Hematopoietic multipotent progenitor cell (in vitro differentiated cells): ENCODE results near the gene DPH1. TPM values are rescaled to one million over a fixed set of nuclear protein-coding genes. Genes with fewer than 3 reads are reported as not detected.
A peak's percentile ranks its signal among the peaks of the same experiment; 100 is the strongest.

Experiments
- DNase-seq, 3 donors: peaks; one replicate each; pipeline ENCODE4 v3.0.0-alpha.2; 2011 to 2015; ENCODE audit warnings: low read depth in 2 of 3, low spot score in 2 of 3
- total RNA-seq: library from RNA; depleted of rRNA; stranded (reverse); fragments of >200 nt; gene quantifications from one replicate; pipeline ENCODE4 v1.2.3, GENCODE V29; 2012

DPH1 gene
- total RNA-seq, 1 donor: 89.7 TPM

DNA sequence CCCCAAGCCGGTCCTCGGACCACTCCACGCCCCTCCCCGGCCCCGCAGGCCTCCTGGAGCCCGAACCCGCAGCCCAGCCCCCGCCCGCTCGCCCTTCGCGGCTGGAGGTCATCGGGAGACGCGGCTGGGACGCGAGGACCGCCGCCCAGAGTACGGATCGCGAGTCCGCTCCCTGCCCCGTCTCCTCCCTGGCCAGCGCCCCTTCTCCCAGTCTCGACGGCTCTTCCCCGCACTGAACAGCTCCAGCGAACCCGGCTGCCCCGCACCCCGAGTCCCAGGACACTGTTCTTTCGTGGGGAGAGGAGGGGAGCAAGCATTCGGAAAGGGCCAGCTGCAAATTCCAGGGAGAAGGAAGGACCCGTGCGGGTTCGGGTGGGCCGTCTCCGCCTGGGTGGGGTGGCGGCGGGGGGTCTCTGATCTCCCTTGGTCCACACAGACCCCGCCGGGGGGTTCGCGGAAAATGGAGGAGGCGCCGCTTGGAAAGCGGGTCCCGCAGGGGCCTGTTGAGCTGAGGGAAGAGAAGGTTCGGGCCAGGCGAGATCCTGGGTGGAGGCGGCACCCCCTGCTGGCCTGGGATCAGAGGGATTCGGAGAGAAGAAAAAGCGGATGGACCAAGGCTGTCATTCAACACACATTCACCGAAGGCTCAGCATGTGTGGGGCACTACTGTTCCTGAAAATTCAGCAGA, 4.2 kb upstream of the DPH1 start:
- DNase-seq: peak in 2 of 3 donors; percentile 56 to 62

DNA sequence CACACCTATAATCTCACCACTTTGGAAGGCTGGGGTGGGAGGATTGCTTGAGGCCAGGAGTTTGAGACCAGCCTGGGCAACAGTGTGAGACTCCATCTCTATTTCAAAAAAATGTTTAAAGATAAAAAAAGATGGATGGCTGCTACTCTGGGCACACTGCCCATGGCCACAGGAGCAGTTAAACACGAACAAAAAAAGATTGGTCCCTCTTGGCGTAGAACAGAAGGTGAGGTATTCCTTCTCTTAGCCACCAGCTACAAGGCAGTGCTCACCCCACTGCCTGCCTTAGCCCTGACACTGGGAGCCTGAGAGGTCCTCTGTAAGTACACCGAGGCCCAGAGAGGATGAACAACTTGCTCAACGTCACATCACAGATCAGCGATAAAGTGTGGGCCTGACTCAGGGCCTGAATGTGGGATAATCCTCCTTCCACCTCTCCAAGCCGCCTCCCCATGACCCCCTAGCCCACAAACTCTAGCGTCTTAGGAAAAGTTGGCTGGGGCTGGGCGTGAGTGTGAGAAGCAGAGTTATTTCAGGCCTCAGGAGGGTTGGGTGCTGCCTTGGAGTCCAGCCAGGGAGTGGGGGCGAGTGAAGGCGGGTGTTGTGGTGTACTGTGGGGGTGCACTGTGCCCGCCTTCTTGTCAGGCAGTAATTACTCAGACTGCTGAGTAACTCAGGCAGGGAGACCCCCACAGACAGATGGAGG, 2.3 kb upstream of the DPH1 start:
- no peak for DNase-seq

GRCh38 chr17:2028234-2028614, 1.7 kb upstream of the DPH1 start:
- no peak for DNase-seq

DNA sequence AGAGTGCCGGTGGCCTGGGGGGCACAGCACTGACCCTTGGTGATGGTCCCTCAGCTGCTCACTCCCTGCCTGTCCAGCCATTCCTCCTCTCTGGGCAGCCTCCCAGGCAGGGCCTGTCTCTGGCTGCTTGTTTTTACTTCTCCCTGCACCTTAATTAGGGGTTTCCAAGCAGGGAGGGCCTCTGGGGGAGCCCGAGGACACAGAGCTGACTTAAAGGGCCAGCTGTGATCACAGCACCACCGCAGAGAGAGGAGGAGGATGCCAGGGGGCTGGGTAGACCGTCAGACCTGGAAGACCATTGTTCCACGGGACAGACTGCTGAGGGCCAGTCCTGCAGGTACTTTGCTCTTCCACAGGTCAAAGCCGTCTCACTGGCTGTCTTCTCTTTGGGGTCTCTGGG, 1.2 kb upstream of the DPH1 start:
- DNase-seq: peak in 1 of 3 donors; percentile 40

GRCh38 chr17:2030779-2031163, 818 bp downstream of the DPH1 start:
- DNase-seq: no peak

GRCh38 chr17:2033153-2033552, 3.2 kb downstream of the DPH1 start:
- no peak for DNase-seq

DNA sequence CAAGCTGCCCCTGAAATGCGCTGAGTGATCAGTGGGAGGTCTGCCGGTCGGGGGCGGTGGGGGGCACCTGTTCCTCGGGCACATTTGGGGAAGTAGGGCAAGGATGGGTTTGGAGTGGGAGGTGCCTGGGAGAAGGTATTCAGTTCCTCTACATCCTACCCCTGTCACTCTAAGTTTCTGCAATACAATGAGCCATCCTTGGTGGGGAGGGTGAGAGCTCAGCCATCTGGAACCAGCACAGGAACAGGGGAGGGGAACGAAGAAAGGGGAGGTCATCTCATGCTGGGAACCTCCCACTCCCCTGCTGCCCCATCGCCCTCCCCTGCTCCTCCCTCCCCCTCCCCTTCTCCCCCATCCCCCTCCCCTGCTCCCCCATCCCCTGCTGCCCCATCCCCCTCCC, 4.2 kb downstream of the DPH1 start:
- DNase-seq: no peak

GRCh38 chr17:2034806-2035540, 5.0 kb downstream of the DPH1 start:
- DNase-seq: no peak

DNA sequence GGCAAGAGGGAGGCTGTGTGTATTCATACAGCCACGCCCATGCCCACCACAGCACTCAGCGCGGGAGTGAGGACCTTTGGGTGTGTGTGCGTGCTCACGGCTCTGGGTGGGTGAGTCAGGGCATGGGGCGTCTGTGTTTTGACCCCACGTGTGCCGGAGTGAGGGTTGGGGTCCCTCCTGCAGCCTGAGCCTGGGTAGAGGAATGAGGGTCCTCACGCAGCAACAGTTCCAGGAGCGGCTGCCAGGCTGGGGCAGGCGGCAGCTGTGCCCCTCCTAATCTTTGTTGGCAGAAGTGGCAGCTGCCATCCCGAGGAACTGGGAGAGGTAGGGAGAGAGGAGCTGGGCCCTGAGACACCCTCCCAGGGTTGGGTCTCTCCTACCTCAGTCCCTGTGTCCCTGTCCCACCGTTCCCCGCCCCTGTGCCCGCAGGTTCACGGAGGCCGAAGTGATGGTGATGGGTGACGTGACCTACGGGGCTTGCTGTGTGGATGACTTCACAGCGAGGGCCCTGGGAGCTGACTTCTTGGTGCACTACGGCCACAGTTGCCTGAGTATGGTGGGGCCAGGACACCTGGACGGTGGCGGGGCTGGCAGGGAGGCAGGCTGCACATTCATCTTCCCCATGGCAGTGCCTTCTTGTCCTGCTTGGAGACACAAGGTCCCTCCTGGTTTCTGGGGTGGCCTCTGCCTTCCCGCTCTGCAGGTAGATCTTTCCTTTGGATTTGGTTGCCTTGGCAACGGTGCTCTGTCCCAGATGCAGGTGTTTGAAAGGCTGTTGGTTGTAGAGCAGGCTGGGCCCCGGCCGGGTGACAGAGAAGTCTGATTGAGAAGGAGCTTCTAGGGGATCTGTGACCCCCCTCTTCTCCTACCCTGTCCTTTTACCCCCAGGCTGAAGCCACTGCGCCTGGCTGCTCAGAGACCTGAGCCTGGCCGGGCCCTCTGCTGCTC, 5.9 kb downstream of the DPH1 start:
- DNase-seq: no peak

GRCh38 chr17:2037155-2037554, 7.2 kb downstream of the DPH1 start:
- DNase-seq: no peak

GRCh38 chr17:2040219-2040827, 10.4 kb downstream of the DPH1 start:
- no peak for DNase-seq

DNA sequence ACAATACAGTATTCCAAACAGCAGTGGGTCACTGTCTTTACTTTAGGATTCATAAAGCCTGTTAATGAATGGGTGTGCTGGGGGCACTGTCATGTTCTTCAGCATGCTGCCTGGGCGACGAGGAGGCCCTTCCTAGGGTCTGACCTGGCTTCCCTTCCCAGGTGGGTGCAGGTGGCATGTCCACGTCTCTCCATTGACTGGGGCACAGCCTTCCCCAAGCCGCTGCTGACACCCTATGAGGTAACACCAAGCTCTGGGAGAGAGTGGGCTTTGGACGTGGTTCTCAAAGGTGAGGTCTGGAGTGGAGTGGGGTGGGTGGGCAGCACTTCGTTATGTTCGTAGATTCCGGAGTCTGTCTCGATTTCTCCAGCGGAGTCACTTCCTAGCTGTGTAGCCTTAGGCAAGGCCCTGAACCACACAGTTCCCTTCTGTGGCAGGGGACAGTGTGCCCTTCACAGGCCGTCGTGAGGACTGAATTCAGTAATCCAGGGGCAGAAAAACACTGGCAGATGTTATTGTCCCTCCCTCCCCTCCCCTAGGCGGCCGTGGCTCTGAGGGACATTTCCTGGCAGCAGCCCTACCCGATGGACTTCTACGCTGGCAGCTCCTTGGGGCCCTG, 11.1 kb downstream of the DPH1 start:
- DNase-seq: no peak

GRCh38 chr17:2041561-2042389, 11.8 kb downstream of the DPH1 start, which contains the start of gene OVCA2:
TSS of gene OVCA2 (plus strand) at chr17:2042022. CDS start at chr17:2042048, 26 bp downstream.
- DNase-seq: peak; percentile 93 to 97 (median 96)

DNA sequence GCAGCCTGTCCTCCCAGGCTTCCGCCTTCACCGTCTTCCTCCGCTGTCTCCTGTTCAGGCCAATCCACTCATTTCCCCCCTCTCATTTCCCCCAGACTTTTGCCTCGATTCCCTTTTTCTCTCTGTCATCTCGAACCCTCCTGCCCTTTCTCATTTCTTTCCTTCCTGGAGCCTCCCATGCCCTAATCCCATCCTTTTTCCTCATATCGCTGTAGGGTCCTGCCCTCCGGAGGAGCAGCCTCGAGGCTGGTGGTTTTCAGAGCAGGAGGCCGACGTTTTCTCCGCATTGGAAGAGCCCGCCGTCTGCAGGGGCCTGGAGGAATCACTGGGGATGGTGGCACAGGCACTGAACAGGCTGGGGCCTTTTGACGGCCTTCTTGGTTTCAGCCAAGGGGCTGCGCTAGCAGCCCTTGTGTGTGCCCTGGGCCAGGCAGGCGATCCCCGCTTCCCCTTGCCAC, 12.5 kb downstream of the DPH1 start:
- DNase-seq: peak in 1 of 3 donors; percentile 53

DNA sequence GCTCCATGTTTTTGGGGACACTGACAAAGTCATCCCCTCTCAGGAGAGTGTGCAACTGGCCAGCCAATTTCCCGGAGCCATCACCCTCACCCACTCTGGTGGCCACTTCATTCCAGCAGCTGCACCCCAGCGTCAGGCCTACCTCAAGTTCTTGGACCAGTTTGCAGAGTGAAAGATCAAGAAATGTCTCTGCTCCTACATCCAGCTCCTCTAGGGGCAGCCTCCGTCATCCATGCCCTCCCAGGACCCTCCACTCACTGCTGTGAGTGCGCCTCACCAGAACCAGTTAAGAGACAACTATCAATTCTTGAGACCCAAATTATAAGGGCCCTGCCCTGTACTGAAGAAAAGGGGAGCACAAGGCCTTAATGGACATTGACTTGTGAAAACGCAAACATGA, 13.0 kb downstream of the DPH1 start:
- DNase-seq: no peak

GRCh38 chr17:2043785-2044184, 13.8 kb downstream of the DPH1 start:
- no peak for DNase-seq

- no peak for DNase-seq
Measured at GRCh38 chr17:2044263-2044894, 14.4 kb downstream of the DPH1 start.

DNA sequence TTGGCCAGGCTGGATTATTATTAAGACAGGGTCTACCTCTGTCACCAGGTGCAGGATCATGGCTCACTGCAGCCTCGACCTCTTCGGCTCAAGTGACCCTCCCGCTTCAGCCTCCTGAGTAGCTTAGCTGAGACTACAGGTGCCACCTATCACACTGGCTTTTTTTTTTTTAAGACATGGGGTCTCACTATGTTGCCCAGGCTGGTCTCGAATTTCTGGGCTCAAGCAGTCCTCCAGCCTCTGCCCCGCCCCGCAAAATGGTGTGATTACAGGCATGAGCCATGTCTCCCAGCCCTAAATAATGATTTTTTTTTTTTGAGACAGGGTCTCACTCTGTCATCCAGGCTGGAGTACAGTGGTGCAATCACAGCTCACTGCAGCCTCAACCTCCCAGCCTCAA, 17.6 kb downstream of the DPH1 start:
- DNase-seq: no peak
